Esophagus squamous epithelium (tissue), 4 donors: Measurements from ENCODE around the gene TAS2R60.

ENCODE experiments used
- POLR2A ChIP-seq, 4 donors: fragments of 450-650 bp; IDR thresholded peaks; one replicate each; pipeline ENCODE4 v1.6.1; 2017; ENCODE audit warnings: antibody characterized with exemption in 4 of 4, mild to moderate bottlenecking in 4 of 4, moderate library complexity in 3 of 4
- TF ChIP-seq, protein P1 (sequence below), 6 experiments: fragments of 450-650 bp in 4 of 6; fragments of 200-600 bp in 2 of 6; sonication (generic) in 2 of 6; IDR thresholded peaks; one replicate each; pipeline ENCODE4 v1.5.1; 2016 to 2019; ENCODE audit warnings: antibody characterized with exemption in 6 of 6, mild to moderate bottlenecking in 4 of 6, moderate library complexity in 4 of 6

DNA sequence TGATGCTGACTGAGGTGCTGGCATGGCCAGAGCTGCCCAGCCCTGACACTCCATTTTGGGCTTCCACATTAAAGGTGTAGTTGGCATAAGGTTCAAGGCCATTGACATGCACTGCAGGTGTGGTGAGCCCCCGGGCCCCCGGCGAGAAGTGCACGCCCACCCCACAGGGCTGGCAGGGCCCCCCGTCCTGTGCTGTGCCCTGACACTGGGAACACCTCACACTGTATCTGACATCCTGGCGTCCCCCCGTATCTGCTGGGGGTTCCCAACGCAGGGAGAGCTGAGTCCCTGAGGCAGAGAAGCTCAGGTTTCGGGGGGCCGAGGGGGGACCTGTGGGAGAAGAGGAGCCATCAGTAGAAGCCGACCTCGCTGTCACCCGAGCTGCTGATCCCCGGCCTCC is 44.6 kb upstream of the TAS2R60 start:
- TF ChIP-seq, protein P1, sequence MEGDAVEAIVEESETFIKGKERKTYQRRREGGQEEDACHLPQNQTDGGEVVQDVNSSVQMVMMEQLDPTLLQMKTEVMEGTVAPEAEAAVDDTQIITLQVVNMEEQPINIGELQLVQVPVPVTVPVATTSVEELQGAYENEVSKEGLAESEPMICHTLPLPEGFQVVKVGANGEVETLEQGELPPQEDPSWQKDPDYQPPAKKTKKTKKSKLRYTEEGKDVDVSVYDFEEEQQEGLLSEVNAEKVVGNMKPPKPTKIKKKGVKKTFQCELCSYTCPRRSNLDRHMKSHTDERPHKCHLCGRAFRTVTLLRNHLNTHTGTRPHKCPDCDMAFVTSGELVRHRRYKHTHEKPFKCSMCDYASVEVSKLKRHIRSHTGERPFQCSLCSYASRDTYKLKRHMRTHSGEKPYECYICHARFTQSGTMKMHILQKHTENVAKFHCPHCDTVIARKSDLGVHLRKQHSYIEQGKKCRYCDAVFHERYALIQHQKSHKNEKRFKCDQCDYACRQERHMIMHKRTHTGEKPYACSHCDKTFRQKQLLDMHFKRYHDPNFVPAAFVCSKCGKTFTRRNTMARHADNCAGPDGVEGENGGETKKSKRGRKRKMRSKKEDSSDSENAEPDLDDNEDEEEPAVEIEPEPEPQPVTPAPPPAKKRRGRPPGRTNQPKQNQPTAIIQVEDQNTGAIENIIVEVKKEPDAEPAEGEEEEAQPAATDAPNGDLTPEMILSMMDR (IDR thresholded peaks at IDR 0.05), result no peak
- TF ChIP-seq POLR2A (IDR thresholded peaks at IDR 0.05), result no peak
